IMR-90 (cell line): ENCODE data around the gene SCN8A. TPM values are rescaled to one million over a fixed set of nuclear protein-coding genes. Genes with fewer than 3 reads are reported as not detected.
"Not testable (repeated sequence)": the region's sequence is repeated elsewhere in the genome, so short reads cannot be mapped to it uniquely, and the experiment has no call there.

Source experiments
- ATAC-seq: fragments of 200-7000 bp; cut with Tn5 transposase; 2 replicates; pipeline ENCODE4 v1.9.1; 2020; ENCODE audit warnings: low read depth, mild to moderate bottlenecking, moderate library complexity
- BruUV-seq: library from RNA; stranded (reverse); fragments of 400-500 nt; replicated peaks from 2 replicates; lab custom pipeline; 2021; lab: Mats Ljungman, UMichigan
- CTCF ChIA-PET: fragments of 300-600 bp; formaldehyde crosslinking; extraction: SDS; loops from one replicate; lab custom pipeline; 2021; ENCODE audit warnings: antibody characterized with exemption; lab: Yijun Ruan, JAX
- POLR2A ChIA-PET: fragments of 300-600 bp; sonication (Branson Sonifier 250); formaldehyde crosslinking; loops from one replicate; lab custom pipeline; 2022; ENCODE audit warnings: antibody characterized with exemption; ENCODE audit not compliant: unreplicated experiment; lab: Charles Lee
- DNase-seq: peaks from one replicate; pipeline ENCODE4 v3.0.0; 2013
- H2AFZ ChIP-seq: replicated peaks from 2 replicates; pipeline ENCODE3; 2013; ENCODE audit warnings: low read length, mild to moderate bottlenecking; ENCODE audit not compliant: poor library complexity
- H2AK5ac ChIP-seq: 2 replicates; pipeline ENCODE4 v1.6.1; 2013; ENCODE audit warnings: low read depth, low read length, inconsistent platforms
- H2AK9ac ChIP-seq: replicated peaks from 2 replicates; pipeline ENCODE3; 2013; ENCODE audit warnings: mild to moderate bottlenecking, low read depth, low read length, moderate library complexity; ENCODE audit not compliant: poor library complexity
- H2BK120ac ChIP-seq: 2 replicates; pipeline ENCODE4 v1.6.1; 2013; ENCODE audit warnings: low read depth, low read length, inconsistent platforms
- H2BK15ac ChIP-seq: 3 replicates; pipeline ENCODE4 v1.6.1; 2013; ENCODE audit warnings: low read depth, low read length, inconsistent platforms
- H2BK20ac ChIP-seq: 2 replicates; pipeline ENCODE4 v1.6.1; 2013; ENCODE audit warnings: low read depth, mild to moderate bottlenecking, inconsistent platforms, low read length, moderate library complexity
- H2BK5ac ChIP-seq: 2 replicates; pipeline ENCODE4 v1.6.1; 2013; ENCODE audit warnings: mild to moderate bottlenecking, low read depth, low read length, inconsistent platforms; ENCODE audit not compliant: poor library complexity, severe bottlenecking
- H3K14ac ChIP-seq: replicated peaks from 2 replicates; pipeline ENCODE4 v1.6.1; 2013; ENCODE audit warnings: low read depth, low read length, inconsistent platforms
- H3K18ac ChIP-seq: 2 replicates; pipeline ENCODE4 v1.6.1; 2013; ENCODE audit warnings: low read depth, low read length, control low read depth
- H3K23ac ChIP-seq: 2 replicates; pipeline ENCODE4 v1.6.1; 2013; ENCODE audit warnings: low read depth, low read length, inconsistent platforms
- H3K27ac ChIP-seq: 2 replicates; pipeline ENCODE4 v1.5.1; 2013; ENCODE audit warnings: mild to moderate bottlenecking, control low read depth, low read length; ENCODE audit not compliant: insufficient read depth
- H3K27me3 ChIP-seq: 2 replicates; pipeline ENCODE4 v1.6.1; 2013; ENCODE audit warnings: low read length; ENCODE audit not compliant: control insufficient read depth, insufficient read depth
- H3K36me3 ChIP-seq: 2 replicates; pipeline ENCODE4 v1.6.1; 2013; ENCODE audit warnings: low read length, mixed read lengths; ENCODE audit not compliant: control insufficient read depth, insufficient read depth
- H3K4ac ChIP-seq: 2 replicates; pipeline ENCODE4 v1.6.1; 2013; ENCODE audit warnings: low read depth, low read length, inconsistent platforms
- H3K4me1 ChIP-seq: 2 replicates; pipeline ENCODE4 v1.6.1; 2013; ENCODE audit warnings: low read length, mixed read lengths; ENCODE audit not compliant: control insufficient read depth, insufficient read depth
- H3K4me2 ChIP-seq: 2 replicates; pipeline ENCODE4 v1.6.1; 2013; ENCODE audit warnings: low read depth, mild to moderate bottlenecking, control low read depth, low read length, moderate library complexity
- H3K4me3 ChIP-seq: 2 replicates; pipeline ENCODE4 v1.5.1; 2013; ENCODE audit warnings: low read depth, mild to moderate bottlenecking, control low read depth, low read length, moderate library complexity; ENCODE audit not compliant: insufficient read depth
- H3K56ac ChIP-seq: 2 replicates; pipeline ENCODE4 v1.6.1; 2013; ENCODE audit warnings: low read length, inconsistent platforms; ENCODE audit not compliant: insufficient read depth; ENCODE audit errors: extremely low read depth
- H3K79me1 ChIP-seq, 2 experiments: 2 replicates each; pipeline ENCODE4 v1.6.1; 2013; ENCODE audit warnings: low read length in 2 of 2, inconsistent platforms in 1 of 2, low read depth in 1 of 2
- H3K9ac ChIP-seq: 2 replicates; pipeline ENCODE4 v1.6.1; 2013; ENCODE audit warnings: low read depth, low read length, control low read depth
- H3K9me1 ChIP-seq: 2 replicates; pipeline ENCODE4 v1.6.1; 2013; ENCODE audit warnings: low read length, inconsistent platforms; ENCODE audit not compliant: insufficient read depth
- H3K9me3 ChIP-seq: 2 replicates; pipeline ENCODE4 v1.6.1; 2013; ENCODE audit warnings: low read length; ENCODE audit not compliant: control insufficient read depth, insufficient read depth
- H4K20me1 ChIP-seq: 2 replicates; pipeline ENCODE4 v1.6.1; 2013; ENCODE audit warnings: low read length, inconsistent platforms; ENCODE audit not compliant: insufficient read depth
- H4K5ac ChIP-seq: 2 replicates; pipeline ENCODE4 v1.6.1; 2013; ENCODE audit warnings: mild to moderate bottlenecking, low read depth, low read length, control low read depth
- H4K8ac ChIP-seq, 2 experiments: 2 replicates each; pipeline ENCODE4 v1.6.1; 2013; ENCODE audit warnings: low read depth in 2 of 2, low read length in 2 of 2, control low read depth in 1 of 2, inconsistent platforms in 1 of 2
- H4K91ac ChIP-seq: 2 replicates; pipeline ENCODE4 v1.6.1; 2013; ENCODE audit warnings: low read depth, low read length, inconsistent platforms; ENCODE audit not compliant: insufficient read depth
- WGBS, 2 experiments: methylation state at CpG; one replicate each; pipeline versions ENCODE4 v1.1.5 to v1.1.7; 2013; ENCODE audit warnings: missing lambda C conversion rate in 2 of 2; ENCODE audit not compliant: insufficient read length in 1 of 2; ENCODE audit errors: extremely low coverage in 2 of 2; 5-methylcytosine and 5-hydroxymethylcytosine counted together
- dilution Hi-C: fragments of 300-500 bp; cut with HindIII; formaldehyde crosslinking; loops from one replicate; pipeline ENCODE4 v1.14.3; 2018; ENCODE audit warnings: low sequenced_read_pairs; ENCODE audit not compliant: unreplicated experiment
- in situ Hi-C: fragments of 300-500 bp; cut with MboI; formaldehyde crosslinking; loops from 3 replicates; pipeline ENCODE4 v1.14.3; 2019; ENCODE audit warnings: low sequenced_read_pairs, inconsistent platforms, mixed read lengths
- intact Hi-C: fragments of 100-400 bp; cut with micrococcal nuclease; formaldehyde crosslinking; loops from 2 replicates; pipeline ENCODE4 v1.10.0; 2022
- polyA plus RNA-seq, 3 experiments: library from polyadenylated mRNA; depleted of rRNA; stranded (reverse); fragments of >200 nt; gene quantifications; 2 replicates each; pipeline ENCODE4 v1.2.3, GENCODE V29; 2012; ENCODE audit warnings: low replicate concordance in 1 of 3
- total RNA-seq: library from RNA; depleted of rRNA; stranded (reverse); fragments of >200 nt; gene quantifications from 2 replicates; pipeline ENCODE4 v1.2.3, GENCODE V29; 2012

Gene SCN8A
- total and polyA plus RNA-seq, 2 of the 4 experiments (the other 2 are of a cell fraction) = 6.9 to 19.7 TPM

- H2AFZ ChIP-seq, H2BK120ac ChIP-seq, CTCF ChIA-PET, H3K9me1 ChIP-seq, H4K91ac ChIP-seq, DNase-seq, H2BK20ac ChIP-seq, H3K4me1 ChIP-seq, H4K20me1 ChIP-seq, H4K8ac ChIP-seq, H3K9ac ChIP-seq, H4K5ac ChIP-seq, H2BK15ac ChIP-seq, H3K4ac ChIP-seq, H3K14ac ChIP-seq, POLR2A ChIA-PET, H3K18ac ChIP-seq, H3K9me3 ChIP-seq, in situ Hi-C loops, H3K27ac ChIP-seq, H3K4me3 ChIP-seq, intact Hi-C loops, H2AK5ac ChIP-seq, H2BK5ac ChIP-seq, dilution Hi-C loops, H3K27me3 ChIP-seq, H3K4me2 ChIP-seq, ATAC-seq, H3K56ac ChIP-seq, H3K23ac ChIP-seq, H2AK9ac ChIP-seq, BruUV-seq, H3K36me3 ChIP-seq: not testable (repeated sequence)
- WGBS, 2 experiments = no CpG with 5 or more reads among the region's 2 CpGs
- H3K79me1 ChIP-seq = peaks cover 3 to 21% of the 10 kb centered on the region in 2 experiments; a peak in 3 of 4 replicates
These were observed 16.2 kb downstream of the SCN8A start for GRCh38 chr12:51607197-51607596.
